HG03097 (cell line): ENCODE measurements around the gene ARHGAP24.
"Not testable (repeated sequence)": the region's sequence is repeated elsewhere in the genome, so short reads cannot be mapped to it uniquely, and the experiment has no call there.

ENCODE experiments used
- ATAC-seq: cut with Tn5 transposase; IDR thresholded peaks from one replicate; pipeline ENCODE4 v1.9.1; 2021; ENCODE audit not compliant: unreplicated experiment, low FRiP score

ARHGAP24 gene

DNA sequence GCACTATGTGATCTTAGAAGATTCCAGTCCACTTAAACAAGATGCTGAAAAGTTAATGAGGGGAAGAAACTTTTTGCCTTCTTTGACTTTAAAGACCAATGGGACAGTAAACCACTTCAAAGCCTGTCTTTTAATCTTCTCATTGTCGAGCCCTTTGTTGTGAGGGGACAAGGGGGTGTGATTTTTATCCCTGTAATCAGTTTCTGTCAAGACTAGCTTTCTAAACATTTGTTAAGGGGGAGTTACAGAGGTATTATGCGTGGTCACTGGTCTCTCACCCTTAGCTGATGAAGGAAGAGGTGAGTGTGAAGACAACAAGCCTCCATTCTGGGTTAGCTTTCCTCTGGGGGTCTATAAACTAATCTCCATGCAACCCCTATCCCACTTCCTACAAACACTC lies 409.3 kb downstream of the ARHGAP24 start:
- ATAC-seq = no peak

GRCh38 chr4:85886665-85887064 lies 411.7 kb downstream of the ARHGAP24 start:
- no peak for ATAC-seq

- ATAC-seq = no peak
These were observed 414.4 kb downstream of the ARHGAP24 start for GRCh38 chr4:85889314-85889713.

GRCh38 chr4:85895755-85896154 lies 420.8 kb downstream of the ARHGAP24 start:
- no peak for ATAC-seq

DNA sequence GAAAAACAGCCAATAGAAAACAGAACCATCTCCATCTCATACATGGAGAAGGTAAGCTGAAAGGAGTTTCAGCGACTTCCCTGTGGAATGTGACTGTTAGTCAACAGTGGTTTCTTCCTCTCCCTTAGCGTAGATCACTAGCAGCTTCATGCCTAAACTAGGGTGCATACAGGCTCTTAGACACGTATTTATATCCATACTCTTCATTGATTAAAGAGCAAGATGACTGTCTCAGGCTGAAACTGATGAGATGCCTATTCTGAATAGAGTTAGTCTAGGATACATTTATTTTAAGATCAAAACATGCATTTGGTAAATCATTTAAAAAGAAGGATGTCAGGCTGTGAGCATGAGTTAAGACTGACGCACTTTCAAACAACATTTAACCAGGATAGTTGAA lies 423.3 kb downstream of the ARHGAP24 start:
- no peak for ATAC-seq

DNA sequence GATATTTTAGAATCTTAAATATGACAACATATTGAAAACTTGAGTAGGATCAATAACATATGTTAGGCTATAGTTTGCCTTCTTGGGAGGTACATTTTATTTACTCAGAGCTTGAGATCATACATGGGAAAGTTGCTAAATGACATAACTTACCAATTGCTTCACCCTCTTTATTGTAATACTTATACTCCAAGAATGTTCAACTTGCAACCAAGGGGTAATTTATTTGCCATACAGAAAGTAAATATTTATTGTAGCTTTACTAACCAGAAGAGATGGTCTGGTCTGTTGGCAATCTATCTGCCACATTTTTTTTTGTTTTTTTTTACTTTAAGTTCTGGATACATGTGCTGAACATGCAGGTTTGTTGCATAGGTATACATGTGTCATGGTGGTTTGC lies 426.6 kb downstream of the ARHGAP24 start:
- ATAC-seq = no peak

DNA sequence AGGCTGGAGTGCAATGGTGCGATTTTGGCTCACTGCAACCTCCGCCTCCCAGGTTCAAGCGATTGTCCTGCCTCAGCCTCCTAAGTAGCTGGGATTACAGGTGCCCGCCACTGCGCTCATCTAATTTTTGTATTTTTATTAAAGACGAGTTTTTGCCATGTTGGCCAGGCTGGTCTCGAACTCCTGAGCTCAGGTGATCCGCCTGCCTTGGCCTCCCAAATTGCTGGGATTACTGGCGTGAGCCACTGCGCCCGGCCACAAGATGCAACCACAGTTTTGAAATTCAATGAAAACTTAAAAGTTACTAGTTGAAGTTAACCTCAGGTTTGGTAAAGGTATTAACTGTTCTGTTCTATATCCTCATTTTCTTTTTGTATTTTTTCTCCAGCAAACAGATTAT lies 427.7 kb downstream of the ARHGAP24 start:
- not testable (repeated sequence) for ATAC-seq

DNA sequence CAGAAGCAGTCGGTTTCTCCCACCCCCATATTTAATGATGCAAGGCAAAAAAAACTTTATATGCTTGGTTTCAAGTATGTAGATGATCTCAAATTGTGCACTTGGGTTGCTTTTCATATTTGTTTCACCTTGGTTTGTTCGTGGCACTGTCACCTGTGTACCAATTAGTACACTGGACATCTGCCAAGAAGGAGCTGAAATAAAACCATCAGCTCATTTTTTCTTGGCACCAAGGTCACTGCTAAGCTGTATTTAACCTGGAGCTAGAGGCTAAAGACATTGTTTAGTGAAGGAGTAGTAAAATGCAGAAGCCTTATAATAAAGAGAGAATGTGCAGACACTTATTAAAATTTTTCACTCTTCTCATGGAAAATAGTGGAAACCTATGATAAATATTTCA lies 430.8 kb downstream of the ARHGAP24 start:
- ATAC-seq = no peak

DNA sequence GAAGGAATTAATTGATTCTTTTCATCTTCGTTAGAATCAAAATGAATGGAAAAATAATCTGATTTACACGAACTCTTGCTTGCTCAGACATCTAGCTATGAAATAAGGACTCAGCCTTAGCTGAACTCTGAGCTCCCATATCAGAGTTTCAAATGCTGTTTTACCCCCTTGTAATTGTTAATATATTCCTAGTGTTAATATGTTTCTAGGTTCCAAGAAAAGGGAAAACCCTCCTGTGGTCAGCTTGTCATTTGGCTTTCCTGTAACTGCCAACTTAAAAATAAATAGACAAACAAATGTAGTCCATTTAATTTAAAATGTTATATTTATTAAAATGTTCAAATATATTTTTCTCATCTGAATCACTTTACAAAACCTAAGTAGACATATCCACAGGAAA lies 432.1 kb downstream of the ARHGAP24 start:
- no peak for ATAC-seq

- ATAC-seq = no peak
These were observed 434.9 kb downstream of the ARHGAP24 start for GRCh38 chr4:85909851-85910250.

GRCh38 chr4:85910985-85911384 lies 436.0 kb downstream of the ARHGAP24 start:
- no peak for ATAC-seq

- ATAC-seq = no peak
These were observed 439.2 kb downstream of the ARHGAP24 start for GRCh38 chr4:85913931-85914694.

- not testable (repeated sequence) for ATAC-seq
These were observed 440.6 kb downstream of the ARHGAP24 start for GRCh38 chr4:85915570-85915969.

DNA sequence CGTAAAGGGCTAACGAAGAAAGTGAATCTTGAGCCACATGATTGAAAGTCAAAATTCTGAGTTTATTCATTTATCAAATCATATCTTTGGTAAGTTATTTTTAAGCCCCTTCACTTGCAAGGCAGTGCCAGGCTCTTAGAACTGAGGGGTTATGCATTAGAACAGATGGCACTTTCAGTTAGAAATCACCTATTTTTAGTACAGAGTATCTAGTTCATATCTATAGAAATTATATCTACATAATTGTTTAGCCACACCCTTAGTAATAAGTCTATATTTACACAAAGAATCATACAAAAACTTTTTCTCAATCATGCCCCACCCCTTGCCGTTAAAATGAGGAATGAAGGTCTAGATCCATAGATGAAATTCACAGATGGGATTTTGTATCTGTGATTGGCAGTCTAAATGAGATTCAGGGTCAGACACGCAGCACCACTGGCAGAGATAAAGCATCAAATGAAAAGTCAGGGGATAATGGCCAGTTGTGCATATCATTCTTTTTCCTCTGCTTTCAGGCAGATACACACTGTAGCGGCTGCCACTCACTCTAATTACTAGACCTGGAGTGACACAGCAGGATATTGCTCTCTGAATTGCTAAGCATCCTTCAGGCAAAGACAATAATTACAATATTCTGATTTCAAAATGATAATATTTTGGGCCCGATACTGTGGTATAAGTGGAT lies 444.4 kb downstream of the ARHGAP24 start:
- no peak for ATAC-seq

GRCh38 chr4:85925071-85925470 lies 450.1 kb downstream of the ARHGAP24 start:
- ATAC-seq = no peak

DNA sequence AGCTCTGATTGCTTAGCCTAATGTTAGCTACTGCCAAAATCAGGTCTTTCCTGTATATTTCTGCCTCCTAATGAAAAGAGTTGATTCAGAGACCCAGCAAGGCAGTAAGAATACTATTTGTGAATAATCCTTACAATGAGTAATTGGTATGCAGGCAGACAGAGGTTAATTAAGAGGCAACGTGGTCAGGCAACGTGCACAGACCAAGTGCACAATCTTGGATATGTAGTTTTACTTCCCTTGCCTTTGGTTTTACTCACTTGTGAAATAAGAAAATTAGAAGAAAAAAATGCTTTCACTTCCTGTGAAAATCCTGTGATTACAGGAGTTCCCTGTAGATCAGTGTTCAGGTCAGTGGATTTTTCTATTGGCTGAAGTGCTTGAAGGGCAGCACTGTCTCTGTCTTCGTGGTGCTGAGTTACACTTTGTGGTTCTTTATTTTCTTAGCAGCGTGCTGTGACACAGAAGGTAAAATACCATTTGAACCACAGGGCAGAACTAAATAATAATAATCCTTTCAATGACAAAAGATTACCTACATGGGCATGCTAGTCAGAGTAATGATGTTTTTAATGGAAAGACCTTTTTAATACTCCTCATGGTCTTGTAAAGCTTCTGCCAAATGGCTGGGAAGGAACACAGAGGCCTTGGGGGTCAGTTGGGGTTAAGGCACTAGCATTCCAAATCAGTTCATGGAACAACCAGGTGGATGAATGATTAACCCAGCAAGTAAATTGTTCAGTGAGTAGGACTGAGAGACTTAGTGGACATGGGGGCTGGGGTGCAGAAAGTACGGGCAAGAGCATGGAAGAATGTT lies 454.0 kb downstream of the ARHGAP24 start:
- peak; percentile 63 for ATAC-seq

DNA sequence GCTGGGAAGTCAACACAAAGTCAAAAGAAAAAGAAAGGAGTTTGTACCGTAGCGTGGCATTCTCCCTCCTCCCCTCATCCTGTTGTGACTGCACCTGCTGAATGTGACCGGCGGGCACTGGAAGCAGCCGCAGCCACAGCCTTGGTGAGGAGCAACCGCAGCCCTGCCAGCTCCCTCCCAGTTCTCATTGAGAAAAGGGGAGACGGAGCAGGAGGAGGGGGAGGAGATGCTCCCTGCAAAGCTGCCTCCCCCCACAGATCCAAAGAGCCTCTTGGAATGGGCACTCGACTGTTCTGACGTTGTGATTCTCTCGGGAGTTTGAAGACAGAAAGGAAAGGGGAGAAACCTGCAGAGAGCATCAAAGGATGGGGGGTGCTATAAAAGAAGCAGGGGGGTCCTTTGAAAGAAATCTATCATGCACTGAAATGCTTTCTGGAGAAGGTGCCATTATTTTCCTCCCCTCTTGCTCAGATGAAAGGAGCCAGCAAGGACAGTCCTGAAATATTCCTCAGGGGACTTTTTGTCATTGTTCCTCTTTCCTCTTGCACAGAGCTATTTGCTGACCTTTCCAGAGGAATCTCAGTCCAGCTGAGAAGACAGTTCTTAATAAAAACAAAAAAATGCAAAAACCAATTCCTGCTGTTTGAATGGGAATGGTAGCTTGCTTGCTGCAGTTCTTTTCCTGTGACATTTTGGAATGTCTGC lies 455.2 kb downstream of the ARHGAP24 start:
- no peak for ATAC-seq

GRCh38 chr4:85932500-85933290 lies 457.7 kb downstream of the ARHGAP24 start:
- no peak for ATAC-seq

- no peak for ATAC-seq
These were observed 458.3 kb downstream of the ARHGAP24 start for GRCh38 chr4:85933291-85933640.

DNA sequence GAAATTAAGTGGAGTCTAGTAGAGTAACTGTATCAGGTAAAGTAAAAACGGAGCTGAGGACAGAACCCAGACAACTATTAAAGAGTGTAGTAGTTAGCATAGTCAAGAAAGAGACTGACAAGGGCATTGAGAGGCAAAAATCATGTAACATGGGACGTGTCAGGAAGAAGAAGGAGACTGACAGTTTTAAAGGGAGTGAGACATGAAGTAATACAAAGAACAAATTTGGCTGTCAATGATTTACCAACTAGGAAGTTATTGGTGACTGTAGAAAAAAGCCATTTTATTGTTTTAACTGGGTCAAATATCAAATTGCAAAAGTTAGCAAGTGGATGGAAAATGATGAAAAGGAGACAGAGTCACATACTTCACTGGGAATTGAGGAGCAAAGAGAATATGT lies 462.6 kb downstream of the ARHGAP24 start:
- no peak for ATAC-seq
